Duodenal mucosa (tissue), 2 donors: ENCODE measurements around the gene SETD1B.
A peak's percentile ranks its signal among the peaks of the same experiment; 100 is the strongest.

Source experiments
- H3K27ac ChIP-seq: one replicate; pipeline ENCODE4 v1.7.0; 2013; ENCODE audit warnings: low read depth, low read length
- H3K27me3 ChIP-seq, 2 donors: one replicate each; pipeline ENCODE4 v1.7.0; 2013; ENCODE audit warnings: low read length in 2 of 2, control low read depth in 1 of 2; ENCODE audit not compliant: insufficient read depth in 2 of 2, control insufficient read depth in 1 of 2
- H3K36me3 ChIP-seq, 2 donors: one replicate each; pipeline ENCODE4 v1.7.0; 2013; ENCODE audit warnings: low read length in 2 of 2, control low read depth in 1 of 2; ENCODE audit not compliant: insufficient read depth in 2 of 2, control insufficient read depth in 1 of 2
- H3K4me1 ChIP-seq, 2 donors: one replicate each; pipeline ENCODE4 v1.7.0; 2013; ENCODE audit warnings: low read length in 2 of 2, control low read depth in 1 of 2; ENCODE audit not compliant: insufficient read depth in 2 of 2, control insufficient read depth in 1 of 2
- H3K4me3 ChIP-seq, 2 donors: one replicate each; pipeline ENCODE4 v1.7.0; 2013; ENCODE audit warnings: low read length in 2 of 2, low read depth in 1 of 2
- H3K9ac ChIP-seq, 2 donors: one replicate each; pipeline ENCODE4 v1.7.0; 2013; ENCODE audit warnings: low read length in 2 of 2, low read depth in 1 of 2
- H3K9me3 ChIP-seq, 2 donors: one replicate each; pipeline ENCODE4 v1.7.0; 2013; ENCODE audit warnings: low read length in 2 of 2, control low read depth in 1 of 2; ENCODE audit not compliant: control insufficient read depth in 1 of 2

The SETD1B gene

DNA sequence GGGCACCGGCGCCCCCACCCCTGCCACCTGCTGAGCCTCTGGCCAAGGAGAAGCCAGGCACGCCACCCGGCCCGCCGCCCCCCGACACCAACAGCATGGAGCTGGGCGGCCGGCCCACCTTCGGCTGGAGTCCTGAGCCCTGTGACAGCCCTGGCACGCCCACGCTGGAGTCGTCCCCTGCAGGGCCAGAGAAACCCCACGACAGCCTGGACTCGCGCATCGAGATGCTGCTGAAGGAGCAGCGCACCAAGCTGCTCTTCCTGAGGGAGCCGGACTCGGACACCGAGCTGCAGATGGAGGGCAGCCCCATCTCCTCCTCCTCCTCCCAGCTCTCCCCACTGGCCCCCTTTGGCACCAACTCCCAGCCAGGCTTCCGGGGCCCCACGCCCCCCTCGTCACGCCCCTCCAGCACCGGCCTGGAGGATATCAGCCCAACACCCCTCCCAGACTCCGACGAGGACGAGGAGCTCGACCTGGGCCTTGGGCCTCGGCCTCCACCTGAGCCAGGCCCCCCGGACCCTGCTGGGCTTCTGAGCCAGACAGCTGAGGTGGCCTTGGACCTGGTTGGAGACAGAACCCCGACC is 6.5 kb downstream of the SETD1B start:
- peaks cover 12 to 57% of the 10 kb centered on the region in 2 donors for H3K36me3 ChIP-seq
- H3K4me3 ChIP-seq, result peak overlapping the region in 1 of 2 donors; percentile 75
- H3K27me3 ChIP-seq, result no peaks in the 10 kb centered on the region
- H3K4me1 ChIP-seq, result peaks cover 51% of the 10 kb centered on the region in 2 donors
- H3K9me3 ChIP-seq, result no peaks in the 10 kb centered on the region
- H3K9ac ChIP-seq, result no peak overlapping the region
- no peak overlapping the region for H3K27ac ChIP-seq

DNA sequence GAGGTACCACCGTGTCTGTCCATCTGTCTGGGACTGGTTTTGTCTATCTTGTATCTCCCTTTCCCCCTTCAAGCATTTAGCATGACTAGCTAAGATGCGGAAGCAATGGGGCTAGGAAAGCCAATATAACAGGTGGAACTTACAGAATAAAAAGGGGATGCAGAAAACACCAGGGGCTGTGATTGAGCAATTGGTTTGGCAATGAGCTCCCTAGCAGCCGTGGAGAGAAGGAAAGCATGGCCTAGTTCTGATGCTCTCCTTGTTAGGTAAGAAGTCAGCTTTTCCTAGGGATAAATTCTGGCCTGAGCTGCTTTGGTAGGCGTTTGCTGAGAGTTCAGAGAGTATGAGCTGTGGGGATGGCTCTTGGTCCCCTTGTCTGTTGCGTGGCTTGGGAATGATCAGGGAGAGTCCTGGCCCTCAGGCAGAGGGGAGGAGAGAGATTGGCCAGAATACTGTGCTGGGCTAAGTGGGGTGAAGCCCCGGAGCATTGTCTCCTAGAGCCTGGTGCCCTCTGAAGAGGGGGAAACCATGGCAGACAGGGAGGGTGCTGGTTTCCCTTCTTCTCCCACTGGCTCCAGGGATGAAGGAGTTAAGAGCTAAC is 7.1 kb downstream of the SETD1B start:
- peaks cover 12 to 61% of the 10 kb centered on the region in 2 donors for H3K36me3 ChIP-seq

DNA sequence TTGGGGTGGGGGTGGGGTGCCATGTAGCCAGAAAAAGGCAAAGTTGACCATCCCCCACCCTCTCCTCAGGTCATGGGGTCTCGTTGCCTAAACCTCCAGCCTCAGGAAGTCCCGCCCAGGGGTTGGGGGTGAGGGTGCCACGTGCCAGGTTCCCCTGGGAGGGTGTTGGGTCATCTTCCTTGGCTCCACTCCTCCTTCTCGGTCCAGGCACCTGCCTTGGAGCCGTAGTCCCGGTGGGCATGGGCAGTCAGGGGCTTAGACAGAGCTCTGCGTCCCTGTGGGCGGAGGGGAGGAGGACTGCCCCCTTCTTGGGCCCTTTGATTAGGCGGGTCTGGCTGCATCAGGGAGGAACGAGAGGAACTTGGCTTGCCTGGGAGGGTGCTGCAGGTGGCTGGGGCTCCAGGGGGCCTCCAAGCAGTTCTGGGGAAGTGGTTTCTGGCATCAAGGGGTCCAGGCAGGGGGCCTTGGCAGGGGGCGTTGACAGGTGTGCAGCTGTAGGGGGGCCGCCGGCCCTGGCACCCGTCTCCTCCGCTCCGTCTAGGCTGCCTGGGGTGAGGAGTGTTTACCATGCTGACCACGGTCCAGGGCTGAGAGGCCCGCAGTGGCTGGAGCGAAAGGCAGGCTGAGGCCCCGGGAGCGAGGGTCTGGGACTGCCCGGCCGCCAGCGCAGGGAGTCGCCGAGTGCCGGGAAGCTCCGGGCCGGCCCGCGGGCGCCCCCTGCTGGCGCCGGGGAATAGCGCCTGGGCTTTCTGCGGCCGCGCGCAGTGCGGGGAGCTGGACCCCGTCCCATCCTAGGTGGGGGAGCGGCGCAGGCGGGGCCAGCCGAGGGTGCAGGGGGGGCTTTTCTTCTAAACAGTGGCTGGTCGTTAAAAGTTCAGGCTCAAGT is 7.9 kb downstream of the SETD1B start:
- peaks cover 18 to 67% of the 10 kb centered on the region in 2 donors for H3K36me3 ChIP-seq
- H3K9me3 ChIP-seq, result no peaks in the 10 kb centered on the region
- H3K4me1 ChIP-seq, result peaks cover 40 to 41% of the 10 kb centered on the region in 2 donors

More for the DNA sequence above, 7.1 kb downstream of the SETD1B start:
- no peaks in the 10 kb centered on the region for H3K9me3 ChIP-seq
- no peaks in the 10 kb centered on the region for H3K27me3 ChIP-seq
- H3K9ac ChIP-seq, result peak overlapping the region; percentile 60 to 65
- H3K27ac ChIP-seq, result no peak overlapping the region
- H3K4me1 ChIP-seq, result peaks cover 48% of the 10 kb centered on the region in 2 donors
- H3K4me3 ChIP-seq, result peak overlapping the region; percentile 75 to 85

DNA sequence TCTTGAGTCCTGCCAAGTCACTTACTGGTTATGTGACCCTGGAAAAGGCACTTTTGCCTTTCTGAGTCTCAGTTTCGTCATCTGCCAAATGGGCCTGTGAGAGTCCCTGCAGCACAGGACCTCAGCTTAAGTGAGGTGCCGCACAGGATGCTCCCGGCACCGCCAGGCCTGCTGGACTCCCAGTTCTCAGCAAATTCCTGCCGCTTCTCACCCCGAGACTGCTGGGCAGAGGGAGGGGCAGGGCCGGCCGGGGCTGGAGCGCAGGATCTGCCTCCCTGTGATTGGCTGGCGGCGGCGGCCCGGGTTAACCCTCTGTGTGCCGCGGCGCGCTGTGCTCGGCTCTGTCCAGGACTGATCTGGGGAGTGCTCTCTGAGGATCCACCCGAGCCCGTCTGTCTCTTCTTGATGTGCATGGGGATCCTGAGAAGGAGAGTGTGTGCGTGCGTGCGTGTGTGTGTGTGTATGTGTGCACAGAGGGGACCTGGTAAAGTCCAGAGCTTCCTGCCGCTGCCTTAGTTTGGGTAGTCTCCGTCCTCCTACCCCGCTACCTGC is 8.6 kb downstream of the SETD1B start:
- H3K9ac ChIP-seq, result peak overlapping the region; percentile 43 to 65
- H3K9me3 ChIP-seq, result no peaks in the 10 kb centered on the region
- peak overlapping the region; percentile 75 to 85 for H3K4me3 ChIP-seq
- no peaks in the 10 kb centered on the region for H3K27me3 ChIP-seq
- peak overlapping the region; percentile 39 for H3K27ac ChIP-seq
- peaks cover 23 to 73% of the 10 kb centered on the region in 2 donors for H3K36me3 ChIP-seq
- peaks cover 33 to 34% of the 10 kb centered on the region in 2 donors for H3K4me1 ChIP-seq

More for the DNA sequence above, 7.9 kb downstream of the SETD1B start:
- Histone ChIP-seq H3K27me3 (no peaks in the 10 kb centered on the region), H3K9ac (peak overlapping the region; percentile 60 to 65), H3K4me3 (peak overlapping the region; percentile 75 to 85), H3K27ac (peak overlapping the region; percentile 39)

DNA sequence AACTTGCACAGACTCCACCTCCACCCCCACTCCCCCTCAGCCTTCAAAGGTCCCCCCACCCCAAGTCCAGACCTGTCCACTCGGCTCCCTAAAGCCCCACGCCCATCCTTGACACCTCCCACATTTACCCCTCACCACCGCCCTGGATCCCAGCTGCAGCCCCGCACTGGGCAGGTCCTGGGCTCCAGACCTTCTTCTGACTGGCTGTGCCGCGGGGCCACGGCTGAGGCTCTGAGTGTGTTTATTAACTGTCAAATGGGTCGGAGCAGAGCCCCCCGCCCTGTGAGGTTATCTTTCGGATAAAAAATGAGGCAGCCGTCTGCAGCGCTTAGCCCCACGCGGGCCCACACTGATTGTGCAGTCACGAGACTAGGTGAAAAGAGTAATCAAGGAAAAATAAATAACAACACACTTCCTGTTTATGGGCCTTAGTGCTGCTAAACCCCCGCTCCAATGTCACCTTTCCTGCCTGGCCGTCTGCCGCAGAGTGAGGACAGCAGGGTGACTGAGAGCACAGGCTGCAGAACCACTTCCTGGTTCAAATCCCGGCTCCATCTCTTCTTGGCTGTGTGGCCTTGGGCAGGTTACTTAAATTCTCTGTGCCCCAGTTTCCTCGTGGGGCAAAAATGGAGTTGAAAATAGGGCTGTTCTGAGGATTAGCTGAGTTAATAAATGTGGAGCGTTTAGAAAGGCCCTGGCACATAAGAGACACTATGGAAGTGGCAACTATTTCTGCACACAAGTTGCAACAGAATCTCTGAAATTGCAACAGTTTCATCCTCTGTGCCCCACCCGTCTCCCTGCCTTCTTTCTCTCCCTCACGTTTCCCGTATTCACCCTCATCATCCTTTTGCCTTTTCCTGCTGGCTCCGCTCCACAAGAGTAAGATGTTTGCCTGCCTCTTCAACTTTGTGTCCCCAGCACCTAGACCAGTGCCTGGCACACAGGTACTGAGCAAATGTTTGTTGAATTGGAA is 9.4 kb downstream of the SETD1B start:
- peaks cover 27 to 73% of the 10 kb centered on the region in 2 donors for H3K36me3 ChIP-seq
- no peak overlapping the region for H3K27ac ChIP-seq
- H3K27me3 ChIP-seq, result no peaks in the 10 kb centered on the region
- H3K9me3 ChIP-seq, result no peaks in the 10 kb centered on the region
- peak overlapping the region; percentile 75 to 85 for H3K4me3 ChIP-seq
- H3K9ac ChIP-seq, result peak overlapping the region; percentile 43 to 65
- peaks cover 27 to 30% of the 10 kb centered on the region in 2 donors for H3K4me1 ChIP-seq

DNA sequence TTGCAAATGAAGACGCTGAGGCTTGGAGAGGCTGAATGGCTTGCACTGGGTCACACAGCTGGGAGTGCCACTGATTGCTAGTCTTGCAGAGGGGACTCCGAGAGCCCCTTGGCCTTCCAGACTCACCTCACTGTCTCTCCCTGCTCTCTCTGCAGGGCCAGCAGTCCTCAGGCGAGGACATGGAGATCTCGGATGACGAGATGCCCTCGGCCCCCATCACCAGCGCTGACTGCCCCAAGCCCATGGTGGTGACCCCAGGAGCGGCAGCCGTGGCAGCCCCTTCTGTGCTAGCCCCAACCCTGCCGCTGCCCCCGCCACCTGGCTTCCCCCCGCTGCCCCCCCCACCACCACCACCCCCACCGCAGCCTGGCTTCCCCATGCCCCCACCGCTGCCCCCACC is 10.1 kb downstream of the SETD1B start:
- no peak overlapping the region for H3K27ac ChIP-seq

DNA sequence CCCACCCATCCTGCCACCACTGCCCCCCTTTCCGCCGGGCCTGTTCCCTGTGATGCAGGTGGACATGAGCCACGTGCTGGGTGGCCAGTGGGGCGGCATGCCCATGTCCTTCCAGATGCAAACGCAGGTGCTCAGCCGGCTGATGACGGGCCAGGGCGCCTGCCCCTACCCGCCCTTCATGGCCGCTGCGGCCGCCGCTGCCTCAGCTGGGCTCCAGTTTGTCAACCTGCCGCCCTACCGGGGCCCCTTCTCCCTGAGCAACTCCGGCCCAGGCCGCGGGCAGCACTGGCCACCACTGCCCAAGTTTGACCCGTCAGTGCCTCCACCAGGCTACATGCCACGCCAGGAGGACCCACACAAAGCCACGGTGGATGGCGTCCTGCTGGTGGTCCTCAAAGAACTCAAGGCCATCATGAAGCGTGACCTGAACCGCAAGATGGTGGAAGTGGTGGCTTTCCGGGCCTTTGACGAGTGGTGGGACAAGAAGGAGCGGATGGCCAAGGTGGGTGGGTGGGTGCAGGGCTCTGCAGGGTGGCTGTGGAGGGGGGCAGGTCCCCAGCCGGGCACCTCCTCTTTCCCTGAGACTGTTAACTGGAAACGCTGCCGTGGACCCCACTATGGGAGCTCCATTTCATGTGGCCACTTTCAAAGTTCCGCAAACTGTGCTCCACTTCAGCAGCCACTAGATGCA is 10.8 kb downstream of the SETD1B start:
- H3K4me1 ChIP-seq, result peaks cover 27 to 30% of the 10 kb centered on the region in 2 donors
- H3K4me3 ChIP-seq, result no peak overlapping the region
- no peaks in the 10 kb centered on the region for H3K27me3 ChIP-seq
- H3K36me3 ChIP-seq, result peaks cover 31 to 72% of the 10 kb centered on the region in 2 donors
- H3K9ac ChIP-seq, result no peak overlapping the region
- no peaks in the 10 kb centered on the region for H3K9me3 ChIP-seq
- no peak overlapping the region for H3K27ac ChIP-seq

More for the DNA sequence above, 10.1 kb downstream of the SETD1B start:
- peaks cover 25 to 73% of the 10 kb centered on the region in 2 donors for H3K36me3 ChIP-seq
- H3K9me3 ChIP-seq, result no peaks in the 10 kb centered on the region
- H3K4me3 ChIP-seq, result no peak overlapping the region
- no peaks in the 10 kb centered on the region for H3K27me3 ChIP-seq
- no peak overlapping the region for H3K9ac ChIP-seq
- H3K4me1 ChIP-seq, result peaks cover 27 to 30% of the 10 kb centered on the region in 2 donors

DNA sequence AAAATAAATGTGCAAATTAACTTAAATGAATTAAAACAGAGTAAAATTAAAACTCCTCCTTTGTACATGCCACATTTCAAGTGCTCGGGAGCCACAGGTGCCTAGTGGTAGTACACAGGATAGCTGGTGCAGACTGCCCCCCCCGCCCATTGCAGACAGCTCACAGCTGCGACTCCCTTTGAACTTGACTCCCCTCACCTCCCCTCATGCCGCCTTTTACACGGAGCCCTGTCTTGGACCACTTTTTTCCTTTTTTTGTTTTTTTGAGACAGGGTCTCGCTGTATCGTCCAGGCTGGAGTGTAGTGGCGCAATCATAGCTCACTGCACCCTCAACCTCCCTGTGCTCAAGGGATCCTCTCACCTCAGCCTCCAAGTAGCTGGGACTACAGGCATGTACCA is 11.5 kb downstream of the SETD1B start:
- Histone ChIP-seq H3K9me3 (no peaks in the 10 kb centered on the region), H3K4me3 (no peak overlapping the region), H3K36me3 (peaks cover 38 to 72% of the 10 kb centered on the region in 2 donors), H3K27me3 (no peaks in the 10 kb centered on the region), H3K9ac (no peak overlapping the region), H3K27ac (no peak overlapping the region), H3K4me1 (peaks cover 27 to 30% of the 10 kb centered on the region in 2 donors)
